Mononuclear cell (primary cell): ENCODE data around the gene ZNF283. TPM values are rescaled to one million over a fixed set of nuclear protein-coding genes. Genes with fewer than 3 reads are reported as not detected.
"Not testable (repeated sequence)": the region's sequence is repeated elsewhere in the genome, so short reads cannot be mapped to it uniquely, and the experiment has no call there.

Source experiments
- H3K27me3 ChIP-seq: 2 replicates; pipeline ENCODE4 v1.6.0; 2011; ENCODE audit warnings: low read length, control low read depth; ENCODE audit not compliant: insufficient read depth
- H3K4me1 ChIP-seq: 2 replicates; pipeline ENCODE4 v1.5.1; 2011; ENCODE audit warnings: mild to moderate bottlenecking, low read length, control low read depth; ENCODE audit not compliant: insufficient read depth
- H3K4me3 ChIP-seq: 2 replicates; pipeline ENCODE4 v1.5.1; 2011; ENCODE audit warnings: mild to moderate bottlenecking, low read length, moderate library complexity
- H3K9me3 ChIP-seq: 2 replicates; pipeline ENCODE4 v1.5.1; 2011; ENCODE audit warnings: low read depth, mild to moderate bottlenecking, control low read depth, low read length
- total RNA-seq: library from RNA; depleted of rRNA; stranded (reverse); fragments of >200 nt; gene quantifications from one replicate; pipeline ENCODE4 v1.2.3, GENCODE V29; 2012

ZNF283 gene
- total RNA-seq, 1 donor = 2.9 TPM

- Histone ChIP-seq H3K4me3 (no peak overlapping the region), H3K4me1 (no peaks in the 10 kb centered on the region), H3K9me3 (no peaks in the 10 kb centered on the region), H3K27me3 (no peaks in the 10 kb centered on the region)
Measured at GRCh38 chr19:43812688-43813087, 14.4 kb upstream of the ZNF283 start.

- no peak overlapping the region for H3K4me3 ChIP-seq
- no peaks in the 10 kb centered on the region for H3K9me3 ChIP-seq
- peaks cover 6% of the 10 kb centered on the region for H3K27me3 ChIP-seq
- H3K4me1 ChIP-seq = no peaks in the 10 kb centered on the region
Measured at GRCh38 chr19:43814663-43815352, 12.3 kb upstream of the ZNF283 start.

- H3K4me1 ChIP-seq, H3K4me3 ChIP-seq, H3K9me3 ChIP-seq: not testable (repeated sequence)
- peaks cover 29% of the 10 kb centered on the region for H3K27me3 ChIP-seq
Measured at GRCh38 chr19:43817454-43817853, 9.7 kb upstream of the ZNF283 start.

GRCh38 chr19:43818500-43818899 lies 8.6 kb upstream of the ZNF283 start:
- no peak overlapping the region for H3K4me3 ChIP-seq
- H3K4me1 ChIP-seq = peaks cover 6% of the 10 kb centered on the region
- H3K9me3 ChIP-seq = no peaks in the 10 kb centered on the region
- H3K27me3 ChIP-seq = peaks cover 29% of the 10 kb centered on the region

GRCh38 chr19:43820098-43820883 lies 6.8 kb upstream of the ZNF283 start:
- Histone ChIP-seq H3K4me1 (peaks cover 6% of the 10 kb centered on the region), H3K9me3 (no peaks in the 10 kb centered on the region), H3K4me3 (peak overlapping the region; percentile 19), H3K27me3 (peaks cover 33% of the 10 kb centered on the region)

GRCh38 chr19:43820884-43821215 lies 6.3 kb upstream of the ZNF283 start:
- H3K4me3 ChIP-seq = peak overlapping the region; percentile 19
- no peaks in the 10 kb centered on the region for H3K9me3 ChIP-seq
- H3K4me1 ChIP-seq = peaks cover 6% of the 10 kb centered on the region
- H3K27me3 ChIP-seq = peaks cover 33% of the 10 kb centered on the region

- peaks cover 33% of the 10 kb centered on the region for H3K27me3 ChIP-seq
- H3K9me3 ChIP-seq, H3K4me3 ChIP-seq: not testable (repeated sequence)
- peaks cover 17% of the 10 kb centered on the region for H3K4me1 ChIP-seq
Measured at GRCh38 chr19:43823856-43824255, 3.3 kb upstream of the ZNF283 start.

GRCh38 chr19:43824572-43824971 lies 2.5 kb upstream of the ZNF283 start:
- H3K4me1 ChIP-seq = peaks cover 17% of the 10 kb centered on the region
- not testable (repeated sequence) for H3K4me3 ChIP-seq, H3K9me3 ChIP-seq
- H3K27me3 ChIP-seq = peaks cover 30% of the 10 kb centered on the region

- Histone ChIP-seq H3K4me3 (no peak overlapping the region), H3K4me1 (no peaks in the 10 kb centered on the region), H3K9me3 (peaks cover 76% of the 10 kb centered on the region), H3K27me3 (no peaks in the 10 kb centered on the region)
Measured at GRCh38 chr19:43839139-43839538, 12.0 kb downstream of the ZNF283 start.

- no peaks in the 10 kb centered on the region for H3K27me3 ChIP-seq
- no peak overlapping the region for H3K4me3 ChIP-seq
- H3K9me3 ChIP-seq = peaks cover 93% of the 10 kb centered on the region
- H3K4me1 ChIP-seq = no peaks in the 10 kb centered on the region
Measured at GRCh38 chr19:43842007-43842406, 14.9 kb downstream of the ZNF283 start.

GRCh38 chr19:43847246-43847645 lies 20.1 kb downstream of the ZNF283 start:
- Histone ChIP-seq H3K4me3 (no peak overlapping the region), H3K9me3 (peaks cover 96% of the 10 kb centered on the region), H3K27me3 (no peaks in the 10 kb centered on the region), H3K4me1 (no peaks in the 10 kb centered on the region)

- Histone ChIP-seq H3K9me3 (peaks cover 94% of the 10 kb centered on the region), H3K27me3 (no peaks in the 10 kb centered on the region), H3K4me3 (no peak overlapping the region), H3K4me1 (no peaks in the 10 kb centered on the region)
Measured at GRCh38 chr19:43847884-43848283, 20.8 kb downstream of the ZNF283 start.

- H3K9me3 ChIP-seq = peaks cover 85% of the 10 kb centered on the region
- no peaks in the 10 kb centered on the region for H3K27me3 ChIP-seq
- H3K4me3 ChIP-seq = no peak overlapping the region
- no peaks in the 10 kb centered on the region for H3K4me1 ChIP-seq
Measured at GRCh38 chr19:43848821-43849220, 21.7 kb downstream of the ZNF283 start.

GRCh38 chr19:43858174-43858573 lies 31.1 kb downstream of the ZNF283 start:
- Histone ChIP-seq H3K9me3 (peaks cover 80% of the 10 kb centered on the region), H3K4me3 (no peak overlapping the region), H3K4me1 (no peaks in the 10 kb centered on the region), H3K27me3 (no peaks in the 10 kb centered on the region)

GRCh38 chr19:43866923-43867322 lies 39.8 kb downstream of the ZNF283 start:
- H3K9me3 ChIP-seq = peaks cover 40% of the 10 kb centered on the region
- not testable (repeated sequence) for H3K27me3 ChIP-seq, H3K4me3 ChIP-seq, H3K4me1 ChIP-seq
